Kidney (tissue), 14 donors: ENCODE data around the gene KIAA0586. TPM values are rescaled to one million over a fixed set of nuclear protein-coding genes. Genes with fewer than 3 reads are reported as not detected.

Experiments
- DNase-seq, 5 donors: peaks; one replicate each; pipeline ENCODE4 v3.0.0-alpha.2; 2013 to 2020
- FAIRE-seq: peaks from 2 replicates; lab custom pipeline; 2012; peaks lifted over from hg19 to GRCh38; lab: Jason Lieb, UNC
- H3K27ac ChIP-seq, 2 donors: one replicate each; pipeline ENCODE4 v1.7.0; 2013; ENCODE audit warnings: low read depth in 2 of 2, low read length in 2 of 2, inconsistent platforms in 1 of 2
- H3K27me3 ChIP-seq: one replicate; pipeline ENCODE4 v1.7.1; 2013; ENCODE audit warnings: low read length, inconsistent platforms; ENCODE audit not compliant: control insufficient read depth, insufficient read depth
- H3K36me3 ChIP-seq, 3 donors: one replicate each; pipeline versions ENCODE4 v1.7.0 to v1.7.1; 2013; ENCODE audit warnings: low read length in 3 of 3, control low read depth in 1 of 3, inconsistent platforms in 1 of 3; ENCODE audit not compliant: insufficient read depth in 3 of 3, control insufficient read depth in 2 of 3
- H3K4me1 ChIP-seq, 3 donors: one replicate each; pipeline versions ENCODE4 v1.7.0 to v1.7.1; 2013; ENCODE audit warnings: low read length in 3 of 3, inconsistent platforms in 1 of 3, low read depth in 1 of 3; ENCODE audit not compliant: control insufficient read depth in 2 of 3, insufficient read depth in 2 of 3
- H3K4me3 ChIP-seq, 3 donors: one replicate each; pipeline versions ENCODE4 v1.7.0 to v1.8.1; 2013; ENCODE audit warnings: low read length in 3 of 3, control low read depth in 1 of 3, inconsistent platforms in 1 of 3
- H3K9ac ChIP-seq, 3 donors: one replicate each; pipeline versions ENCODE4 v1.7.0 to v1.7.1; 2013; ENCODE audit warnings: low read length in 3 of 3, control low read depth in 1 of 3, inconsistent platforms in 1 of 3
- H3K9me3 ChIP-seq, 3 donors: one replicate each; pipeline versions ENCODE4 v1.7.0 to v1.7.1; 2013; ENCODE audit warnings: low read length in 3 of 3, control low read depth in 1 of 3, inconsistent platforms in 1 of 3; ENCODE audit not compliant: control insufficient read depth in 2 of 3, insufficient read depth in 1 of 3
- CTCF ChIP-seq: IDR thresholded peaks from 3 replicates; pipeline ENCODE4 v1.5.1; 2012; ENCODE audit warnings: mild to moderate bottlenecking, moderate library complexity, borderline replicate concordance; ENCODE audit not compliant: insufficient read depth; ENCODE audit errors: extremely low read depth
- intact Hi-C: fragments of 100-400 bp; cut with DNase I; formaldehyde crosslinking; loops from one replicate; pipeline ENCODE4 v1.11.1; 2022
- polyA plus RNA-seq: library from polyadenylated mRNA; stranded (reverse); fragments of 350-450 nt; fragmentation: Illumina TruSeq; extraction: RNeasy Lipid Tissue Mini Kit (QIAGEN cat#74804); gene quantifications from one replicate; pipeline ENCODE4 v1.2.3, GENCODE V29; 2014; ENCODE audit warnings: low read depth, low replicate concordance; ENCODE audit not compliant: insufficient read depth
- total RNA-seq: library from RNA; stranded (reverse); fragmentation: NEBNext Ultra II Directional; extraction: Animal tissue kit (Norgen Biotek cat#: 25700); gene quantifications from one replicate; pipeline ENCODE4 v1.2.1, GENCODE V29; 2021
- donor health status: control.
- donor health status: control.
- donor health status: control.
- donor health status: control.
- donor health status: control.
- donor health status: DM: yes; HTN: yes; CAD: no.
- donor health status: Normal renal cell carcinoma (clear cell type).

KIAA0586 gene
- total and polyA plus RNA-seq, 2 donors from 2014 or later: 4.7 to 16.8 TPM

- intact Hi-C loops: no loop called here
- H3K9me3 ChIP-seq: no peaks in the 10 kb centered on the region
These were observed 31.4 kb upstream of the KIAA0586 start, which contains the start of gene TOMM20L for GRCh38 chr14:58395812-58396788. TSS of gene TOMM20L (plus strand) at chr14:58395930. CDS start at chr14:58395958, 28 bp downstream.

GRCh38 chr14:58397156-58397555 lies 30.4 kb upstream of the KIAA0586 start:
- Histone ChIP-seq H3K9me3 (no peaks in the 10 kb centered on the region), H3K4me3 (no peak overlapping the region), H3K9ac (no peak overlapping the region), H3K4me1 (peaks cover 0 to 4% (median 0%) of the 10 kb centered on the region in 3 donors), H3K27ac (no peak overlapping the region), H3K36me3 (no peaks in the 10 kb centered on the region), H3K27me3 (no peaks in the 10 kb centered on the region)
- intact Hi-C loops: no loop called here
- FAIRE-seq (no peak), DNase-seq (no peak)
- no peak for TF ChIP-seq CTCF

More at GRCh38 chr14:58395812-58396788, 31.4 kb upstream of the KIAA0586 start, which contains the start of gene TOMM20L:
- Histone ChIP-seq H3K27me3 (no peaks in the 10 kb centered on the region), H3K36me3 (no peaks in the 10 kb centered on the region), H3K9ac (peak within 1 kb of the TSS; percentile 21 to 45 (median 39)), H3K27ac (peak within 1 kb of the TSS; percentile 83 to 90), H3K4me3 (peak within 1 kb of the TSS; percentile 59 to 72 (median 63)), H3K4me1 (peaks cover 0 to 4% (median 0%) of the 10 kb centered on the region in 3 donors)
- TF ChIP-seq CTCF: peak; percentile 69
- DNase-seq: peak; percentile 78 to 90 (median 85)
- FAIRE-seq: no peak

- H3K27me3 ChIP-seq: no peaks in the 10 kb centered on the region
These were observed 29.0 kb upstream of the KIAA0586 start for GRCh38 chr14:58398495-58398894.

More at GRCh38 chr14:58398495-58398894, 29.0 kb upstream of the KIAA0586 start:
- no peak overlapping the region for H3K9ac ChIP-seq
- no peaks in the 10 kb centered on the region for H3K36me3 ChIP-seq
- peaks cover 0 to 4% (median 0%) of the 10 kb centered on the region in 3 donors for H3K4me1 ChIP-seq
- intact Hi-C loops: no loop called here
- DNase-seq: no peak
- no peak overlapping the region for H3K27ac ChIP-seq
- no peak for FAIRE-seq
- no peaks in the 10 kb centered on the region for H3K9me3 ChIP-seq
- H3K4me3 ChIP-seq: no peak overlapping the region
- TF ChIP-seq CTCF: no peak
